GM19023 (cell line): Measurements from ENCODE around the gene SIGLECL1.

Source experiments
- ATAC-seq: cut with Tn5 transposase; IDR thresholded peaks from one replicate; pipeline ENCODE4 v1.9.1; 2021; ENCODE audit warnings: mild to moderate bottlenecking, moderate library complexity; ENCODE audit not compliant: unreplicated experiment

The SIGLECL1 gene

DNA sequence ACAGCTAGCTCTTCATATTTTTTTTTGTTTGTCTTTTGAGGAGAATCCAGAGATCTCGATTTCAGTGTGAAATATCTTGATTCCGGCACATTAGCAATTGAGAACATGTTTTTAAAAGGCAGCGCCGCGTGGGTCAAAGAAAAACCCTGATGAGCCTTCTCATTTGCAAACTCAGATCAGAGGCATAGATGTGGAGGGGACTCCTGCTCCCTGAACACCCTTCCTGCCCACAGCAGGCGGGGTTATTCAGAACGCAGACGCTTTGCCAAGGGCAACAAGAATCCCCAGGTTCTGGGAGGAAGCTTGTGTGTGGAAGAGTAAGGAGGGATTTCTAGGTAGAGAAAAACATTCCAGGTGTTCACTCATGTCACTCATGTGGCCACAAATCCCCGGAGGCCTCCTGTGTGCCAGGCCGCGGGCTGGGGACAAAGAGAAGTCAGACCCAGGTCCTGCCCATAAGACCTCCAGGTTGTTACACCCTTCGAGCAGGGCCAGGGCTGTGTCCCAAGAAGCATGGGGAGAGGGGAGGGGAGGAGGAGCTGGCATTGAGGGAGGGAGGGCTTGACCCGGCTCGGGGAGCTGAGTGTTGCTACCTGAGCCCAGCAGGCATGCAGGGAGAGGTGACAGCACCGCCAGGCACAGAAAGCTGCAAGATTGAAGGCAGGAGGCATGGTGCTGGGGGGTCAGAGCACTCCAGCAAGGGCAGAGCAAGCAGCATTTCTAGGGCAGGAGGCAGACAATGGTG is 44.7 kb downstream of the SIGLECL1 start:
- no peak for ATAC-seq

DNA sequence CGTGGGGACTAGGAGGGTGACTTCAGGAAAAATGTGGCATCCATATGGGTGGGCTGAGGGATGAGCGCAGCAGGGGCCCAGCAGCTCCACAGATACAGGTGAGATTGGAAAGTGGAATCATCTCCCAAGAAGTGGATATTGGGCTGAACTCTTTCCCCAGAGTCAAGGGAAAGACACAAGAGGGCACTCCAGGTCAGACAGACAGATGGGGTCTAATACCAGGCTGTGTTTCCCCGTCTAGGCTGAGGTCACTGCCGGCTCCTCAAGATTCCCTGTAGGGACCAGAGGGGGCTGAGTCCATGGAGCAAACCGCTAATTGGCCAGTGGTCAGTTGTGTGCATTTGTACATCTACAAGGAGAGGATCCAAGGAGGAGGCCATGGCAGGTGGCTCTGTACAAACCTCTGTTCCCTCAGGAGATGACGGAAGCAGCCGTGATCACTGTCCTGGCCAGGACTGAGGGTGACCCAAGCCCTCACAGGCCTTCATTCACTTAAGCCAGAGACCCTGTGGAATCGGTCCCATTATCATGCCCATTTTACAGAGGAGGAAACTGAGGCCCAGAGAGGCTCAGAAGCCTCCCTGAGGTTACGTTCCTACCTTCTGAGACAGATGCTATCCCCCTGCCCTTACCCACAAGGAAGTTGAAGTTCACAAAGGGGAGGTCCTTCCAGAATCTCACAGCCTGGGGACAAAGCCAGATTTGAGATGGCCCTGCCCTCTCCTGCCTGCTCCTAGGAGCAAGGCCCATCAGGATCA is 45.6 kb downstream of the SIGLECL1 start:
- ATAC-seq, result no peak

DNA sequence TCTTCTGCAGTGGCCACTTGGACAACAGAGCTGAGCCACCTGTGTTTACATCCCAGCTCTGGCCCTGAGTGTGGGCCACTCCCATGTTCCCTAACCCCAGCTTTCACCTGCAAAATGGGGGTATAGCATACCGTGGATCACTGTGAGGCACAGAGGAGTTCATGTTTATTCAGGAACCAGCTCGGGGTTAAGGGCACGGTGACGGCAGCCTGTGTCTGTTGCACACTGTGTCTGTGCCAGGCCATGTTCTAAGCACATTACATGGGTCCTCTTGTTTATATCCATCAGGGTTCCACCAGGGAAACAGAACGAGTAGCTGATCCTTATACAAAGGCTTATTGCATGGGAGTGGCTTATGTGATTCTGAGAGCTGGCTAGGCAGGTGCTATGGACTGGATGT is 46.5 kb downstream of the SIGLECL1 start:
- ATAC-seq, result no peak

DNA sequence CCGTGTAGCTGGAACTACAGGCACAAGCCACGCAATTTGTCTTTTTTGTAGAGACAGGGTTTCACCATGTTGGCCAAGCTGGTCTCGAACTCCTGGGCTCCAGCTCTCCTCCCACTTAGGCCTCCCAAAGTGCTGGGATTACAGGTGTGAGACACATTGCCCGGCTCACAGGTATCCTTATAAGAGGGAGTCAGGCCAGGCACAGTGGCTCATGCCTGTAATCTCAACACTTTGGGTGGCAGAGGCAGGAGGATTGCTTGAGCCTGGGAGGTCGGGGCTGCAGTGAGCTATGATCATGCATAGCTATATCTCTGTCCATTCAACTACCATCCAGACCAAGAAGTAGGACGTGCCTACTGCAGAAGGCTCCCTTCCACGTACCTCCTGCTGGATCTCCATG is 50.4 kb downstream of the SIGLECL1 start:
- ATAC-seq, result no peak

DNA sequence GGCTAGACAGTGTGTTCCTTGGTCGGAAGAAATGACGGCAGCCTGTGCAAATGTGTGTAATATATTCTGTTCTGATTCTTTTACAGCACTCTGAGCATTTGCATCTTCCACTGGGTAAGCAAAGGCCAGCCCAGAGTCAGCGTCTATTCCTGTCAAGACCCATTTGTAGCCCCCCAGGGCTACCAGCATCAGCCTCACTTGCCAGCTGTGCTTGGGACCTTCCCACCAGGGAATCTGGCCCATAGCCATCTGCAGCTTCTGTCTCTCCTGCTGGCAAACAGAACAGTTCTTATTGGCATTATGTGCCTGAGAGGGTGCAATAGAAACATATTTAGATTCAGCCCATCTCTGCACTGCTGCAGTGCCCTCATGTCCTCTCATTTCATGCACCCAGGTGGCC is 54.6 kb downstream of the SIGLECL1 start:
- no peak for ATAC-seq

DNA sequence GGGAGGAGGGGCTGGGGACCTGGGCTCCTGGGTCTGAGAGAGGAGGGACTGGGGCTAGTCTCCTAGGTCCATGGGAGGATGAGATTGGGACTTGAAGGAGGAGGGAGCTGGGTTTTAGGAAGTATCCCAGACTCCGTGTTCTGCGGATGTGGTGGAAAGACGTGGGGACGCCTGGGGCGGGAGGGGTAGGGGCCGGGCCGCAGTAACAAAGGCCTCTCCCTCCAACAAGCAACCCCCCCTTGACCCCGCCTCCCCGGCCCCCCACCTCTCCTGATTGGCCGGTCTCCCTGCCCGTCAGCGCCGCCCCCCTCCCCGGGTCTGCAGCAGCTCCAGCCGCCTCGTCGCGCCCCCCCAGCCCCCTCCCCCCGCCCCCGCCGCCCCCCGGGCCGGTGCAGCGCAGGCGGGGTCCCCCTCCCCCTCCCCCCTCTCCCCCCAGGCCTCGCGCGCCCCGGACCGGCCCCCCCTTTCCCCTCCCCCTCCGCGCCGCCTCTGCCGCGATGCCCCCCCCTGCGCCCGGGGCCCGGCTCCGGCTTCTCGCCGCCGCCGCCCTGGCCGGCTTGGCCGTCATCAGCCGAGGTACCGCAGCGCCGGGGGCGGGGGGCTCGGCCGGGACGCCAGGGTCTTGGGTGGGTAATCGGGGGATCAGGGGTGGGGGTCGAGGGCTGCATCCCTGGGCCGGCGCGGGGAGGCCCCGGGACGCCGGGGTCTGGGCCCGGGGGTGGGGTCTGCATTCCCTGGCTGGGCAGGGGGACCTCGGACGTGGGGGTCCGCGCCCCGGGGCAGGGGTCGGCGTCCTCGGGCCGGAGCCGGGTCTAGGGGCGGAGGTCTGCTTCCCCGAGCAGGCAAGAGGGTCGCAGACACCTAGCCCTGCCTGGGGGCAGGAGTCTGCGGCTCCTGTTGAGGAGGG is 60.7 kb downstream of the SIGLECL1 start, which contains the start of gene IGLON5:
IGLON5 (plus strand) TSS at position 294 of the 907 bp plus-strand sequence; CDS start at position 498, 204 bp downstream.
- ATAC-seq, result no peak

DNA sequence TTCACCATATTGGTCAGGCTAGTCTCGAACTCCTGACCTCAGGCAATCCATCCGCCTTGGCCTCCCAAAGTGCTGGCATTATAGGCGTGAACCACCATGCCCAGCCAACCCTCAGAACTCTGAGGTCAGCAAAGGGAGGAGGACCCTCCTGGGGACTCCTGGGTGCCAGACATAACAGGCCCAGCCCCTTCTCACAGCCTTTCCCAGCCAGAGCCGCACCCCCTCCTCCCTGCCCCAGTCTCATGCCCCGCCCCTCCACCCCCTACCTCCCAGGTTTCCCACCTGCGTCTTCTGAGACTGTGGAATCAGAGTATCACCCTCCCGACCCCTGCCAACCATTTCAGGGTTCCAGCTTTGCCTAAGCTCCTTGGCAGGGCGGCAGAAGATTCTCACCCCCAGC is 65.8 kb downstream of the SIGLECL1 start:
- no peak for ATAC-seq

DNA sequence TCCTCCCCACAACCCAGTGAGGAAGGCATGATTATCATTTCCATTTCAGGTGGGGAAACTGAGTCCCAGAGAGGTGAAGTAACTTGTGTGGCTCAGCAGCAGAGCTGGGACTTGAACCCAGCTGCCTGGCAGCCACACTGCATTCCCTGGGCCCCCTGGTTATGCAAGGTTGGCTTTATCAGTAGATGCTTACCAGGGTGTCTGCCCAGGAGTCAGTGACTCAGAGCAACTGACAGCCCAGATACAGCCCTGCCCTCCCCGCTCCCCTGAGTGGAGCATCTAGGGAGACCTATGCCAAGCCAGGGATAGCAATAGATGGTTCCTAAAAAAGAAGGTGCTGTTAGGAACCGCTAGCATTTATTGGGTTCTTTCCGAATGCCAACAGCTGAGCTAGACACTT is 66.5 kb downstream of the SIGLECL1 start:
- ATAC-seq, result no peak

DNA sequence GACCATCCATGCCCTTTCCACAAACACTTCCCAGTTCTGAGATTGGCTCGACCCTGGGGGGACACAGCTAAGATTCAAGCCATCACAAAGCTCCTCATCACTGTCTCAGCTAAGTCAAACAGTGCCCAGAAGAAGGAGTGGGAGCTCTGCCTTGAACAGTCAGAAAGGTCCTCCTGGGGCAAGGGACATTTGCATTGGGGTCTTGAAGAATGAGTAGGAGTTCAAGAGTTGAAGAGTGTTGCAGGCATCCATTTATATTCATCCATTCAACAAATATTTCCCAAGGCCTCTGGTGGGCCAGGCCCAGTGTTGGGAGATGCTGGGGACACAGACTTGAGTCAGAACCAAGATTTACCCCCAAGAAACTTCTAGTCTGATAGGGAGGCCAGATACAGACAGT is 67.1 kb downstream of the SIGLECL1 start:
- no peak for ATAC-seq
